H1 (cell line): ENCODE measurements around the gene APP. TPM values are rescaled to one million over a fixed set of nuclear protein-coding genes. Genes with fewer than 3 reads are reported as not detected.

Source experiments
- CTCF ChIA-PET: fragments of 300-600 bp; sonication (Branson Sonifier 250); formaldehyde crosslinking; loops from one replicate; lab custom pipeline; 2021; ENCODE audit not compliant: partially characterized antibody; lab: Charles Lee
- POLR2A ChIA-PET: fragments of 300-600 bp; sonication (Branson Sonifier 250); formaldehyde crosslinking; loops from one replicate; lab custom pipeline; 2021; ENCODE audit warnings: inconsistent platforms; ENCODE audit not compliant: partially characterized antibody; lab: Charles Lee
- DNase-seq, 2 experiments: peaks; one replicate each; pipeline versions ENCODE4 v3.0.0 to v3.0.0-alpha.2; 2010 to 2022; ENCODE audit warnings: low spot score in 2 of 2, low read depth in 1 of 2, mixed read lengths in 1 of 2
- FAIRE-seq: peaks from 2 replicates; lab custom pipeline; 2011; peaks lifted over from hg19 to GRCh38; lab: Jason Lieb, UNC
- H2AFZ ChIP-seq: 2 replicates; pipeline ENCODE4 v1.8.1; 2012; ENCODE audit warnings: low read length, inconsistent platforms
- H2AK5ac ChIP-seq: 2 replicates; pipeline ENCODE4 v1.6.1; 2013; ENCODE audit warnings: low read depth, low read length
- H2BK120ac ChIP-seq: replicated peaks from 2 replicates; pipeline ENCODE3; 2013; ENCODE audit warnings: low read depth, low read length, inconsistent platforms
- H2BK12ac ChIP-seq: 2 replicates; pipeline ENCODE4 v1.6.1; 2013; ENCODE audit warnings: low read depth, low read length
- H2BK15ac ChIP-seq: 2 replicates; pipeline ENCODE4 v1.6.1; 2013; ENCODE audit warnings: low read length
- H2BK20ac ChIP-seq: 2 replicates; pipeline ENCODE4 v1.6.1; 2013; ENCODE audit warnings: low read length
- H2BK5ac ChIP-seq: 2 replicates; pipeline ENCODE4 v1.6.1; 2013; ENCODE audit warnings: low read depth, low read length
- H3K14ac ChIP-seq: 2 replicates; pipeline ENCODE4 v1.6.1; 2013; ENCODE audit warnings: inconsistent platforms; ENCODE audit not compliant: insufficient read length
- H3K18ac ChIP-seq: 2 replicates; pipeline ENCODE4 v1.6.1; 2013; ENCODE audit warnings: low read length; ENCODE audit errors: extremely low read depth
- H3K23ac ChIP-seq: 2 replicates; pipeline ENCODE4 v1.6.1; 2013; ENCODE audit warnings: inconsistent platforms; ENCODE audit not compliant: insufficient read length
- H3K23me2 ChIP-seq: 2 replicates; pipeline ENCODE4 v1.6.1; 2013; ENCODE audit warnings: low read depth, low read length
- H3K27ac ChIP-seq: 2 replicates; pipeline ENCODE4 v1.6.1; 2011; ENCODE audit warnings: low read depth, low read length, inconsistent platforms
- H3K27me3 ChIP-seq, 4 experiments: replicated peaks in 1 of 4; 1 replicate in 1 of 4; 2 replicates in 3 of 4; pipeline versions ENCODE4 v1.6.1 to v1.8.1; 2011 to 2013; ENCODE audit warnings: low read length in 3 of 4, mild to moderate bottlenecking in 3 of 4, inconsistent platforms in 2 of 4, mixed read lengths in 2 of 4, moderate library complexity in 1 of 4; ENCODE audit not compliant: control insufficient read depth in 3 of 4, insufficient read depth in 3 of 4; ENCODE audit errors: extremely low read depth in 1 of 4
- H3K36me3 ChIP-seq, 4 experiments: 2 replicates each; pipeline versions ENCODE4 v1.6.1 to v1.8.1; 2011 to 2013; ENCODE audit warnings: mild to moderate bottlenecking in 4 of 4, low read length in 3 of 4, moderate library complexity in 2 of 4, control low read depth in 1 of 4, inconsistent platforms in 1 of 4; ENCODE audit not compliant: insufficient read depth in 4 of 4, control insufficient read depth in 2 of 4
- H3K4ac ChIP-seq: replicated peaks from 2 replicates; pipeline ENCODE3; 2013; ENCODE audit warnings: low read length, low read depth, mixed read lengths, inconsistent platforms; ENCODE audit not compliant: insufficient read length
- H3K4me1 ChIP-seq, 4 experiments: replicated peaks in 1 of 4; 1 replicate in 1 of 4; 2 replicates in 3 of 4; pipeline versions ENCODE4 v1.6.1 to v1.8.1; 2011 to 2013; ENCODE audit warnings: low read length in 3 of 4, inconsistent platforms in 2 of 4, mixed read lengths in 1 of 4; ENCODE audit not compliant: insufficient read depth in 4 of 4, control insufficient read depth in 3 of 4
- H3K4me2 ChIP-seq, 2 experiments: 2 replicates each; pipeline versions ENCODE4 v1.6.1 to v1.8.1; 2011 to 2013; ENCODE audit warnings: low read depth in 2 of 2, low read length in 2 of 2, control low read depth in 1 of 2, inconsistent platforms in 1 of 2, mild to moderate bottlenecking in 1 of 2; ENCODE audit not compliant: insufficient read depth in 1 of 2
- H3K4me3 ChIP-seq, 4 experiments: fragments of 200-600, 300-600 bp in 1 of 4; sonication (generic), shearing (Covaris generic), sonication (Bioruptor Twin) in 1 of 4; 2 replicates each; pipeline versions ENCODE4 v1.5.1 to v1.8.1; 2011 to 2016; ENCODE audit warnings: low read length in 4 of 4, low read depth in 3 of 4, control low read depth in 2 of 4, inconsistent platforms in 2 of 4, mild to moderate bottlenecking in 2 of 4, mixed read lengths in 1 of 4, moderate library complexity in 1 of 4; ENCODE audit not compliant: insufficient read depth in 2 of 4; ENCODE audit errors: extremely low read depth in 1 of 4
- H3K56ac ChIP-seq: replicated peaks from 2 replicates; pipeline ENCODE3; 2013; ENCODE audit warnings: low read depth, mild to moderate bottlenecking, mixed read lengths, low read length, inconsistent platforms; ENCODE audit not compliant: insufficient read length
- H3K79me1 ChIP-seq: 2 replicates; pipeline ENCODE4 v1.6.1; 2013; ENCODE audit warnings: low read depth, low read length, control low read depth
- H3K79me2 ChIP-seq, 2 experiments: 2 replicates each; pipeline versions ENCODE4 v1.6.1 to v1.8.1; 2012 to 2013; ENCODE audit warnings: low read length in 2 of 2, mild to moderate bottlenecking in 2 of 2, inconsistent platforms in 1 of 2; ENCODE audit not compliant: insufficient read depth in 2 of 2, control insufficient read depth in 1 of 2
- H3K9ac ChIP-seq, 4 experiments: replicated peaks in 1 of 4; 1 replicate in 1 of 4; 2 replicates in 3 of 4; pipeline versions ENCODE4 v1.6.1 to v1.8.1; 2011 to 2013; ENCODE audit warnings: low read depth in 3 of 4, low read length in 3 of 4, control low read depth in 2 of 4, mild to moderate bottlenecking in 2 of 4, moderate library complexity in 2 of 4, inconsistent platforms in 1 of 4; ENCODE audit errors: extremely low read depth in 1 of 4
- H3K9me3 ChIP-seq, 2 experiments: 2 replicates each; pipeline versions ENCODE4 v1.6.1 to v1.8.1; 2012 to 2013; ENCODE audit warnings: mild to moderate bottlenecking in 2 of 2, moderate library complexity in 2 of 2, control low read depth in 1 of 2, inconsistent platforms in 1 of 2, low read depth in 1 of 2, low read length in 1 of 2, mixed read lengths in 1 of 2; ENCODE audit not compliant: insufficient read depth in 2 of 2
- H4K20me1 ChIP-seq, 2 experiments: replicated peaks in 1 of 2; 2 replicates each; pipeline versions ENCODE3 to v1.8.1; 2011 to 2013; ENCODE audit warnings: inconsistent platforms in 2 of 2, low read length in 2 of 2, mild to moderate bottlenecking in 1 of 2; ENCODE audit not compliant: insufficient read depth in 2 of 2, control insufficient read depth in 1 of 2
- H4K5ac ChIP-seq: 2 replicates; pipeline ENCODE4 v1.6.1; 2013; ENCODE audit warnings: low read length, low read depth, mixed read lengths, inconsistent platforms; ENCODE audit not compliant: insufficient read length
- H4K8ac ChIP-seq: 2 replicates; pipeline ENCODE4 v1.8.0; 2013; ENCODE audit warnings: mild to moderate bottlenecking, moderate library complexity, low read length, inconsistent platforms; ENCODE audit not compliant: insufficient read depth; ENCODE audit errors: extremely low read depth
- H4K91ac ChIP-seq: replicated peaks from 2 replicates; pipeline ENCODE3; 2013; ENCODE audit warnings: low read length, mixed read lengths, inconsistent platforms; ENCODE audit not compliant: insufficient read length
- BRCA1 ChIP-seq: IDR thresholded peaks from 2 replicates; pipeline ENCODE4 v1.6.1; 2012; ENCODE audit warnings: low read depth, low read length, improper control_type of control experiment
- EP300 ChIP-seq, 2 experiments: IDR thresholded peaks; 1 replicate in 1 of 2; 2 replicates in 1 of 2; pipeline ENCODE4 v1.6.1; 2011 to 2012; ENCODE audit warnings: low read depth in 2 of 2, low read length in 2 of 2, mild to moderate bottlenecking in 2 of 2, borderline replicate concordance in 1 of 2, inconsistent platforms in 1 of 2, moderate library complexity in 1 of 2
- JUND ChIP-seq: IDR thresholded peaks from 2 replicates; pipeline ENCODE4 v1.6.1; 2011; ENCODE audit warnings: mild to moderate bottlenecking, improper control_type of control experiment, low read length
- KDM5A ChIP-seq: fragments of 200-600 bp; IDR thresholded peaks from 2 replicates; pipeline ENCODE4 v1.7.1; 2012; ENCODE audit warnings: mild to moderate bottlenecking, low read length, inconsistent platforms, mixed read lengths
- PHF8 ChIP-seq: fragments of 200-600 bp; sonication (generic); conservative IDR thresholded peaks from 2 replicates; pipeline ENCODE4 v1.7.1; 2012; ENCODE audit warnings: low read depth, mild to moderate bottlenecking, inconsistent platforms, low read length, moderate library complexity
- POLR2A ChIP-seq, 2 experiments: IDR thresholded peaks; 1 replicate in 1 of 2; 2 replicates in 1 of 2; pipeline ENCODE4 v1.6.1; 2011; ENCODE audit warnings: low read depth in 2 of 2, low read length in 2 of 2, mild to moderate bottlenecking in 2 of 2; ENCODE audit errors: control extremely low read depth in 1 of 2
- RAD21 ChIP-seq, 2 experiments: IDR thresholded peaks in 1 of 2; conservative IDR thresholded peaks in 1 of 2; 2 replicates each; pipeline ENCODE4 v1.6.1; 2011; ENCODE audit warnings: low read depth in 2 of 2, low read length in 2 of 2, improper control_type of control experiment in 1 of 2, inconsistent platforms in 1 of 2, mild to moderate bottlenecking in 1 of 2, moderate library complexity in 1 of 2
- RFX5 ChIP-seq: IDR thresholded peaks from 2 replicates; pipeline ENCODE4 v1.6.1; 2011; ENCODE audit warnings: low read depth, low read length, improper control_type of control experiment, borderline replicate concordance
- RNF2 ChIP-seq: fragments of 200-900, 300-1000 bp; sonication (generic); IDR thresholded peaks from 2 replicates; pipeline ENCODE4 v1.7.1; 2016; ENCODE audit warnings: borderline replicate concordance, low read depth, mild to moderate bottlenecking, antibody characterized with exemption, low read length; ENCODE audit not compliant: poor library complexity, severe bottlenecking; ENCODE audit errors: missing control alignments
- SAP30 ChIP-seq: fragments of 300-600 bp; sonication (generic); IDR thresholded peaks from 2 replicates; pipeline ENCODE4 v1.7.1; 2012; ENCODE audit warnings: low read length, moderate library complexity, mild to moderate bottlenecking, inconsistent platforms; ENCODE audit not compliant: insufficient read depth, insufficient replicate concordance
- SIN3A ChIP-seq, 2 experiments: IDR thresholded peaks in 1 of 2; conservative IDR thresholded peaks in 1 of 2; 2 replicates each; pipeline ENCODE4 v1.6.1; 2011 to 2012; ENCODE audit warnings: low read length in 2 of 2, improper control_type of control experiment in 1 of 2, low read depth in 1 of 2, mild to moderate bottlenecking in 1 of 2
- SIX5 ChIP-seq: IDR thresholded peaks from 2 replicates; pipeline ENCODE4 v1.6.1; 2011; ENCODE audit warnings: mild to moderate bottlenecking, low read depth, low read length
- SP2 ChIP-seq: IDR thresholded peaks from 2 replicates; pipeline ENCODE4 v1.6.1; 2012; ENCODE audit warnings: mild to moderate bottlenecking, low read length, inconsistent platforms
- WGBS, 2 experiments: shearing (Covaris generic) in 1 of 2; methylation state at CpG; one replicate each; pipeline versions ENCODE4 v1.1.6 to v1.1.7; 2013 to 2015; ENCODE audit warnings: low lambda C conversion rate in 2 of 2, mixed read lengths in 2 of 2, inconsistent platforms in 1 of 2, low coverage in 1 of 2, missing lambda C conversion rate in 1 of 2; ENCODE audit not compliant: insufficient replicate concordance in 2 of 2, insufficient coverage in 1 of 2, insufficient read length in 1 of 2; ENCODE audit errors: extremely low coverage in 1 of 2, missing lambda C conversion rate in 1 of 2; 5-methylcytosine and 5-hydroxymethylcytosine counted together
- polyA plus RNA-seq, 7 experiments: library from polyadenylated mRNA; depleted of rRNA in 3 of 7; stranded (reverse) in 5 of 7; unstranded in 2 of 7; fragments of >200 nt in 5 of 7; fragments of 200-250 nt in 2 of 7; gene quantifications; 1 replicate in 5 of 7; 2 replicates in 1 of 7; 4 replicates in 1 of 7; pipeline versions ENCODE4 v1.2.1 to v1.2.3, GENCODE V29; 2011 to 2013; ENCODE audit warnings: missing spikeins in 2 of 7, mixed read lengths in 2 of 7
- total RNA-seq: library from RNA; stranded (reverse); fragmentation: NEBNext Ultra II Directional; extraction: Animal tissue kit (Norgen Biotek cat#: 25700); gene quantifications from 2 replicates; pipeline ENCODE4 v1.2.1, GENCODE V29; 2021

Gene APP
- total and polyA plus RNA-seq, 2 of the 8 experiments (the other 6 are each of a cell fraction or from before 2014, with no cell fraction given), result 375 to 551 TPM

- Histone ChIP-seq H3K79me2 (peaks cover 0 to 83% of the 10 kb centered on the region in 2 experiments; a peak in 3 of 4 replicates), H3K18ac (no peak overlapping the region), H2BK12ac (no peak overlapping the region), H2AK5ac (no peak overlapping the region), H3K14ac (no peak overlapping the region), H3K56ac (no peak overlapping the region), H3K9me3 (no peaks in the 10 kb centered on the region), H3K27ac (no peak overlapping the region), H3K36me3 (peaks cover 0 to 12% (median 2%) of the 10 kb centered on the region in 4 experiments; a peak in 3 of 8 replicates), H3K23me2 (no peaks in the 10 kb centered on the region; the same call in 1 of the 2 replicates), H4K20me1 (peaks cover 6 to 9% of the 10 kb centered on the region in 2 experiments), H3K23ac (no peak overlapping the region), H3K4me1 (peaks cover 0 to 7% (median 2%) of the 10 kb centered on the region in 4 experiments; a peak in 3 of 7 replicates), H4K8ac (no peak overlapping the region), H3K9ac (no peak overlapping the region), H3K4me2 (no peak overlapping the region), H3K79me1 (no peaks in the 10 kb centered on the region; the same call in 1 of the 2 replicates), H2BK120ac (no peak overlapping the region), H2AFZ (no peak overlapping the region), H3K27me3 (no peaks in the 10 kb centered on the region), H3K4ac (no peak overlapping the region), H2BK15ac (no peak overlapping the region), H4K91ac (no peak overlapping the region), H4K5ac (no peak overlapping the region), H2BK5ac (no peak overlapping the region), H2BK20ac (no peak overlapping the region), H3K4me3 (no peak overlapping the region)
- POLR2A ChIA-PET, result interaction anchor here (1.4 kb wide), 1 partner anchor 134 kb away, joined by 3 read pairs; no protein-coding TSS in a partner anchor
- no peak for TF ChIP-seq BRCA1
- no peak for TF ChIP-seq SIN3A (conservative IDR thresholded peaks at IDR 0.05 in 1 of 2, IDR thresholded peaks at IDR 0.05 in 1 of 2; ENCODE audit: low read depth in 1 of 2, low read length in 2 of 2)
- no peak for TF ChIP-seq EP300 (IDR thresholded peaks at IDR 0.05; ENCODE audit: borderline replicate concordance in 1 of 2, low read depth in 2 of 2, low read length in 2 of 2)
- TF ChIP-seq SP2, result no peak
- no peak for TF ChIP-seq RAD21 (IDR thresholded peaks at IDR 0.05 in 1 of 2, conservative IDR thresholded peaks at IDR 0.05 in 1 of 2; ENCODE audit: low read depth in 2 of 2, low read length in 2 of 2)
- no peak for TF ChIP-seq SIX5
- no peak for TF ChIP-seq SAP30
- no peak for TF ChIP-seq PHF8
- no peak for TF ChIP-seq RNF2
- no peak for TF ChIP-seq JUND
- no peak for TF ChIP-seq KDM5A
- TF ChIP-seq RFX5, result no peak
- TF ChIP-seq POLR2A (IDR thresholded peaks at IDR 0.05; ENCODE audit: control extremely low read depth in 1 of 2, low read depth in 2 of 2, low read length in 2 of 2), result no peak
- CTCF ChIA-PET, result no interaction called here
- no peak for FAIRE-seq
- 98% methylated on average over 4 of the region's 4 CpGs; no CpG with 5 or more reads in 1 of the 2 experiments for WGBS, 2 experiments
- DNase-seq, result no peak
Measured at GRCh38 chr21:26036916-26037315, 133.7 kb downstream of the APP start.
